ENCODE results near the gene TNS4. TPM values are rescaled to one million over a fixed set of nuclear protein-coding genes. Genes with fewer than 3 reads are reported as not detected.

Gene TNS4
- total and polyA plus RNA-seq, 4 donors, result 0.29 TPM; not detected in 3

- DNase-seq (ENCODE audit: low read depth in 4 of 6, low spot score in 6 of 6), result no peak
- 56% methylated on average over 4 of the region's 8 CpGs for WGBS (ENCODE audit: insufficient coverage)
- Histone ChIP-seq H3K4me1 (ENCODE audit: control insufficient read depth, insufficient read depth, low read length) (no peaks in the 10 kb centered on the region), H3K27me3 (ENCODE audit: control insufficient read depth, insufficient read depth, low read length) (no peaks in the 10 kb centered on the region), H3K27ac (ENCODE audit: low read depth, low read length) (no peak overlapping the region), H3K36me3 (ENCODE audit: control insufficient read depth, insufficient read depth, low read length) (no peaks in the 10 kb centered on the region), H3K9me3 (ENCODE audit: control insufficient read depth, insufficient read depth, low read length) (no peaks in the 10 kb centered on the region), H3K4me3 (ENCODE audit: low read depth, low read length) (no peak overlapping the region)
Observed at GRCh38 chr17:40510328-40510648, 8.9 kb upstream of the TNS4 start.

- H3K27ac ChIP-seq (ENCODE audit: low read depth, low read length), result no peak overlapping the region
- H3K4me1 ChIP-seq (ENCODE audit: control insufficient read depth, insufficient read depth, low read length), result no peaks in the 10 kb centered on the region
- no peaks in the 10 kb centered on the region for H3K9me3 ChIP-seq (ENCODE audit: control insufficient read depth, insufficient read depth, low read length)
- H3K36me3 ChIP-seq (ENCODE audit: control insufficient read depth, insufficient read depth, low read length), result no peaks in the 10 kb centered on the region
- no peak overlapping the region for H3K4me3 ChIP-seq (ENCODE audit: low read depth, low read length)
- 81% methylated on average over 6 of the region's 10 CpGs for WGBS (ENCODE audit: insufficient coverage)
- H3K27me3 ChIP-seq (ENCODE audit: control insufficient read depth, insufficient read depth, low read length), result no peaks in the 10 kb centered on the region
- DNase-seq (ENCODE audit: low read depth in 4 of 6, low spot score in 6 of 6), result no peak
Observed at GRCh38 chr17:40509626-40510327, 8.4 kb upstream of the TNS4 start.

GRCh38 chr17:40506786-40507185 is 5.4 kb upstream of the TNS4 start:
- Histone ChIP-seq H3K36me3 (ENCODE audit: control insufficient read depth, insufficient read depth, low read length) (no peaks in the 10 kb centered on the region), H3K4me1 (ENCODE audit: control insufficient read depth, insufficient read depth, low read length) (no peaks in the 10 kb centered on the region), H3K27me3 (ENCODE audit: control insufficient read depth, insufficient read depth, low read length) (no peaks in the 10 kb centered on the region), H3K9me3 (ENCODE audit: control insufficient read depth, insufficient read depth, low read length) (no peaks in the 10 kb centered on the region), H3K27ac (ENCODE audit: low read depth, low read length) (no peak overlapping the region), H3K4me3 (ENCODE audit: low read depth, low read length) (no peak overlapping the region)
- DNase-seq (ENCODE audit: low read depth in 4 of 6, low spot score in 6 of 6), result no peak
- WGBS (ENCODE audit: insufficient coverage), result no CpG with 5 or more reads among the region's 5 CpGs

- Histone ChIP-seq H3K4me1 (ENCODE audit: control insufficient read depth, insufficient read depth, low read length) (peaks cover 12% of the 10 kb centered on the region), H3K27me3 (ENCODE audit: control insufficient read depth, insufficient read depth, low read length) (peaks cover 5% of the 10 kb centered on the region), H3K9me3 (ENCODE audit: control insufficient read depth, insufficient read depth, low read length) (no peaks in the 10 kb centered on the region), H3K27ac (ENCODE audit: low read depth, low read length) (no peak overlapping the region), H3K4me3 (ENCODE audit: low read depth, low read length) (no peak overlapping the region), H3K36me3 (ENCODE audit: control insufficient read depth, insufficient read depth, low read length) (no peaks in the 10 kb centered on the region)
- WGBS (ENCODE audit: insufficient coverage), result no CpG with 5 or more reads among the region's 2 CpGs
- DNase-seq (ENCODE audit: low read depth in 4 of 6, low spot score in 6 of 6), result no peak
Observed at GRCh38 chr17:40503154-40503553, 1.7 kb upstream of the TNS4 start.

- no peak for DNase-seq (ENCODE audit: low read depth in 4 of 6, low spot score in 6 of 6)
- Histone ChIP-seq H3K4me1 (ENCODE audit: control insufficient read depth, insufficient read depth, low read length) (peaks cover 12% of the 10 kb centered on the region), H3K9me3 (ENCODE audit: control insufficient read depth, insufficient read depth, low read length) (no peaks in the 10 kb centered on the region), H3K4me3 (ENCODE audit: low read depth, low read length) (no peak overlapping the region), H3K36me3 (ENCODE audit: control insufficient read depth, insufficient read depth, low read length) (no peaks in the 10 kb centered on the region), H3K27ac (ENCODE audit: low read depth, low read length) (no peak overlapping the region), H3K27me3 (ENCODE audit: control insufficient read depth, insufficient read depth, low read length) (peaks cover 5% of the 10 kb centered on the region)
- WGBS (ENCODE audit: insufficient coverage), result 75% methylated on average over 2 of the region's 5 CpGs
Observed at GRCh38 chr17:40502716-40503115, 1.3 kb upstream of the TNS4 start.

GRCh38 chr17:40500709-40501108 is 714 bp downstream of the TNS4 start:
- H3K27ac ChIP-seq (ENCODE audit: low read depth, low read length), result no peak overlapping the region
- no peaks in the 10 kb centered on the region for H3K9me3 ChIP-seq (ENCODE audit: control insufficient read depth, insufficient read depth, low read length)
- peaks cover 12% of the 10 kb centered on the region for H3K4me1 ChIP-seq (ENCODE audit: control insufficient read depth, insufficient read depth, low read length)
- WGBS (ENCODE audit: insufficient coverage), result 88% methylated on average over 8 of the region's 10 CpGs
- no peak for DNase-seq (ENCODE audit: low read depth in 4 of 6, low spot score in 6 of 6)
- H3K27me3 ChIP-seq (ENCODE audit: control insufficient read depth, insufficient read depth, low read length), result peaks cover 5% of the 10 kb centered on the region
- no peak overlapping the region for H3K4me3 ChIP-seq (ENCODE audit: low read depth, low read length)
- H3K36me3 ChIP-seq (ENCODE audit: control insufficient read depth, insufficient read depth, low read length), result no peaks in the 10 kb centered on the region

- 94% methylated on average over 7 of the region's 11 CpGs for WGBS (ENCODE audit: insufficient coverage)
- Histone ChIP-seq H3K4me3 (ENCODE audit: low read depth, low read length) (no peak overlapping the region), H3K27me3 (ENCODE audit: control insufficient read depth, insufficient read depth, low read length) (peaks cover 5% of the 10 kb centered on the region), H3K36me3 (ENCODE audit: control insufficient read depth, insufficient read depth, low read length) (no peaks in the 10 kb centered on the region), H3K9me3 (ENCODE audit: control insufficient read depth, insufficient read depth, low read length) (no peaks in the 10 kb centered on the region), H3K4me1 (ENCODE audit: control insufficient read depth, insufficient read depth, low read length) (peaks cover 12% of the 10 kb centered on the region), H3K27ac (ENCODE audit: low read depth, low read length) (no peak overlapping the region)
- DNase-seq (ENCODE audit: low read depth in 4 of 6, low spot score in 6 of 6), result no peak
Observed at GRCh38 chr17:40500190-40500589, 1.2 kb downstream of the TNS4 start.

- no peak overlapping the region for H3K4me3 ChIP-seq (ENCODE audit: low read depth, low read length)
- H3K27me3 ChIP-seq (ENCODE audit: control insufficient read depth, insufficient read depth, low read length), result peaks cover 5% of the 10 kb centered on the region
- no peaks in the 10 kb centered on the region for H3K36me3 ChIP-seq (ENCODE audit: control insufficient read depth, insufficient read depth, low read length)
- WGBS (ENCODE audit: insufficient coverage), result 13% methylated on average over 10 of the region's 17 CpGs
- peaks cover 12% of the 10 kb centered on the region for H3K4me1 ChIP-seq (ENCODE audit: control insufficient read depth, insufficient read depth, low read length)
- H3K9me3 ChIP-seq (ENCODE audit: control insufficient read depth, insufficient read depth, low read length), result no peaks in the 10 kb centered on the region
- DNase-seq (ENCODE audit: low read depth in 4 of 6, low spot score in 6 of 6), result peak in 2 of 6 donors; percentile 37 to 70
- H3K27ac ChIP-seq (ENCODE audit: low read depth, low read length), result no peak overlapping the region
Observed at GRCh38 chr17:40499551-40500189, 1.8 kb downstream of the TNS4 start.

GRCh38 chr17:40498281-40499084 is 2.9 kb downstream of the TNS4 start:
- Histone ChIP-seq H3K9me3 (ENCODE audit: control insufficient read depth, insufficient read depth, low read length) (no peaks in the 10 kb centered on the region), H3K27ac (ENCODE audit: low read depth, low read length) (no peak overlapping the region), H3K4me1 (ENCODE audit: control insufficient read depth, insufficient read depth, low read length) (peaks cover 12% of the 10 kb centered on the region), H3K36me3 (ENCODE audit: control insufficient read depth, insufficient read depth, low read length) (no peaks in the 10 kb centered on the region), H3K4me3 (ENCODE audit: low read depth, low read length) (no peak overlapping the region), H3K27me3 (ENCODE audit: control insufficient read depth, insufficient read depth, low read length) (peaks cover 5% of the 10 kb centered on the region)
- no peak for DNase-seq (ENCODE audit: low read depth in 4 of 6, low spot score in 6 of 6)
- WGBS (ENCODE audit: insufficient coverage), result 59% methylated on average over 3 of the region's 9 CpGs
